ENCODE measurements around the gene NCSTN.

Gene NCSTN

GRCh38 chr1:160400646-160401486 lies 57.7 kb downstream of the NCSTN start:
- peaks cover 3% of the 10 kb centered on the region for H3K4me1 ChIP-seq (ENCODE audit: control insufficient read depth, insufficient read depth, low read length)
- peaks cover 83% of the 10 kb centered on the region for H3K27me3 ChIP-seq (ENCODE audit: control insufficient read depth, insufficient read depth, low read length)
- peak overlapping the region; percentile 63 for H3K4me2 ChIP-seq (ENCODE audit: low read length)
- peak overlapping the region; percentile 38 for H3K9ac ChIP-seq (ENCODE audit: low read depth, low read length)
- H3K4me3 ChIP-seq (ENCODE audit: low read length) = peak overlapping the region; percentile 57
- no peaks in the 10 kb centered on the region for H3K36me3 ChIP-seq (ENCODE audit: insufficient read depth, low read length)
- H3K9me3 ChIP-seq (replicated peaks; ENCODE audit: low read length) = no peaks in the 10 kb centered on the region

GRCh38 chr1:160401487-160401805 lies 58.3 kb downstream of the NCSTN start:
- Histone ChIP-seq H3K27me3 (ENCODE audit: control insufficient read depth, insufficient read depth, low read length) (peaks cover 82% of the 10 kb centered on the region), H3K4me3 (ENCODE audit: low read length) (no peak overlapping the region), H3K4me1 (ENCODE audit: control insufficient read depth, insufficient read depth, low read length) (peaks cover 3% of the 10 kb centered on the region), H3K9me3 (replicated peaks; ENCODE audit: low read length) (no peaks in the 10 kb centered on the region), H3K9ac (ENCODE audit: low read depth, low read length) (no peak overlapping the region), H3K36me3 (ENCODE audit: insufficient read depth, low read length) (no peaks in the 10 kb centered on the region), H3K4me2 (ENCODE audit: low read length) (no peak overlapping the region)

- Histone ChIP-seq H3K27me3 (ENCODE audit: control insufficient read depth, insufficient read depth, low read length) (peaks cover 76% of the 10 kb centered on the region), H3K4me3 (ENCODE audit: low read length) (no peak overlapping the region), H3K4me2 (ENCODE audit: low read length) (no peak overlapping the region), H3K9me3 (replicated peaks; ENCODE audit: low read length) (no peaks in the 10 kb centered on the region), H3K9ac (ENCODE audit: low read depth, low read length) (no peak overlapping the region), H3K4me1 (ENCODE audit: control insufficient read depth, insufficient read depth, low read length) (peaks cover 3% of the 10 kb centered on the region), H3K36me3 (ENCODE audit: insufficient read depth, low read length) (no peaks in the 10 kb centered on the region)
Measured at GRCh38 chr1:160402001-160402795, 59.0 kb downstream of the NCSTN start.

- Histone ChIP-seq H3K4me3 (ENCODE audit: low read length) (no peak overlapping the region), H3K36me3 (ENCODE audit: insufficient read depth, low read length) (no peaks in the 10 kb centered on the region), H3K27me3 (ENCODE audit: control insufficient read depth, insufficient read depth, low read length) (peaks cover 67% of the 10 kb centered on the region), H3K4me1 (ENCODE audit: control insufficient read depth, insufficient read depth, low read length) (peaks cover 3% of the 10 kb centered on the region), H3K9ac (ENCODE audit: low read depth, low read length) (no peak overlapping the region), H3K9me3 (replicated peaks; ENCODE audit: low read length) (no peaks in the 10 kb centered on the region), H3K4me2 (ENCODE audit: low read length) (no peak overlapping the region)
Measured at GRCh38 chr1:160403244-160403643, 60.1 kb downstream of the NCSTN start.

- peaks cover 62% of the 10 kb centered on the region for H3K27me3 ChIP-seq (ENCODE audit: control insufficient read depth, insufficient read depth, low read length)
- no peak overlapping the region for H3K4me2 ChIP-seq (ENCODE audit: low read length)
- no peaks in the 10 kb centered on the region for H3K36me3 ChIP-seq (ENCODE audit: insufficient read depth, low read length)
- no peaks in the 10 kb centered on the region for H3K9me3 ChIP-seq (replicated peaks; ENCODE audit: low read length)
- H3K4me1 ChIP-seq (ENCODE audit: control insufficient read depth, insufficient read depth, low read length) = peaks cover 3% of the 10 kb centered on the region
- no peak overlapping the region for H3K4me3 ChIP-seq (ENCODE audit: low read length)
- no peak overlapping the region for H3K9ac ChIP-seq (ENCODE audit: low read depth, low read length)
Measured at GRCh38 chr1:160404094-160404493, 60.9 kb downstream of the NCSTN start.

- Histone ChIP-seq H3K9ac (ENCODE audit: low read depth, low read length) (no peak overlapping the region), H3K4me2 (ENCODE audit: low read length) (no peak overlapping the region), H3K4me1 (ENCODE audit: control insufficient read depth, insufficient read depth, low read length) (no peaks in the 10 kb centered on the region), H3K9me3 (replicated peaks; ENCODE audit: low read length) (no peaks in the 10 kb centered on the region), H3K36me3 (ENCODE audit: insufficient read depth, low read length) (no peaks in the 10 kb centered on the region), H3K27me3 (ENCODE audit: control insufficient read depth, insufficient read depth, low read length) (peaks cover 62% of the 10 kb centered on the region), H3K4me3 (ENCODE audit: low read length) (no peak overlapping the region)
Measured at GRCh38 chr1:160405331-160405877, 62.2 kb downstream of the NCSTN start.

- H3K36me3 ChIP-seq (ENCODE audit: insufficient read depth, low read length) = no peaks in the 10 kb centered on the region
- H3K9me3 ChIP-seq (replicated peaks; ENCODE audit: low read length) = no peaks in the 10 kb centered on the region
- H3K9ac ChIP-seq (ENCODE audit: low read depth, low read length) = no peak overlapping the region
- no peak overlapping the region for H3K4me2 ChIP-seq (ENCODE audit: low read length)
- H3K4me1 ChIP-seq (ENCODE audit: control insufficient read depth, insufficient read depth, low read length) = no peaks in the 10 kb centered on the region
- no peak overlapping the region for H3K4me3 ChIP-seq (ENCODE audit: low read length)
- H3K27me3 ChIP-seq (ENCODE audit: control insufficient read depth, insufficient read depth, low read length) = peaks cover 64% of the 10 kb centered on the region
Measured at GRCh38 chr1:160406131-160406968, 63.2 kb downstream of the NCSTN start.

GRCh38 chr1:160407839-160408801 lies 64.9 kb downstream of the NCSTN start:
- H3K4me1 ChIP-seq (ENCODE audit: control insufficient read depth, insufficient read depth, low read length) = no peaks in the 10 kb centered on the region
- no peak overlapping the region for H3K4me2 ChIP-seq (ENCODE audit: low read length)
- no peaks in the 10 kb centered on the region for H3K9me3 ChIP-seq (replicated peaks; ENCODE audit: low read length)
- H3K4me3 ChIP-seq (ENCODE audit: low read length) = no peak overlapping the region
- H3K27me3 ChIP-seq (ENCODE audit: control insufficient read depth, insufficient read depth, low read length) = peaks cover 56% of the 10 kb centered on the region
- H3K36me3 ChIP-seq (ENCODE audit: insufficient read depth, low read length) = no peaks in the 10 kb centered on the region
- no peak overlapping the region for H3K9ac ChIP-seq (ENCODE audit: low read depth, low read length)

Measured in skeletal muscle satellite cell (primary cell).